NT2/D1 (cell line): ENCODE data around the gene KCNN1.

Experiments used
- YY1 ChIP-seq: IDR thresholded peaks from 2 replicates; pipeline ENCODE4 v1.6.1; 2011; ENCODE audit not compliant: insufficient read length, insufficient read depth
- ZNF274 ChIP-seq: IDR thresholded peaks from 2 replicates; pipeline ENCODE4 v1.6.1; 2011; ENCODE audit warnings: mild to moderate bottlenecking, low read depth, low read length

- TF ChIP-seq YY1 (no peak), ZNF274 (no peak)
Observed at GRCh38 chr19:18007044-18007916, 40.4 kb downstream of the KCNN1 start.
